Measurements from ENCODE around the gene NHEJ1. TPM values are rescaled to one million over a fixed set of nuclear protein-coding genes. Genes with fewer than 3 reads are reported as not detected.

Gene NHEJ1
- polyA plus RNA-seq, 1 of the 3 experiments (the other 2 are of a cell fraction), result 16.3 TPM

DNA sequence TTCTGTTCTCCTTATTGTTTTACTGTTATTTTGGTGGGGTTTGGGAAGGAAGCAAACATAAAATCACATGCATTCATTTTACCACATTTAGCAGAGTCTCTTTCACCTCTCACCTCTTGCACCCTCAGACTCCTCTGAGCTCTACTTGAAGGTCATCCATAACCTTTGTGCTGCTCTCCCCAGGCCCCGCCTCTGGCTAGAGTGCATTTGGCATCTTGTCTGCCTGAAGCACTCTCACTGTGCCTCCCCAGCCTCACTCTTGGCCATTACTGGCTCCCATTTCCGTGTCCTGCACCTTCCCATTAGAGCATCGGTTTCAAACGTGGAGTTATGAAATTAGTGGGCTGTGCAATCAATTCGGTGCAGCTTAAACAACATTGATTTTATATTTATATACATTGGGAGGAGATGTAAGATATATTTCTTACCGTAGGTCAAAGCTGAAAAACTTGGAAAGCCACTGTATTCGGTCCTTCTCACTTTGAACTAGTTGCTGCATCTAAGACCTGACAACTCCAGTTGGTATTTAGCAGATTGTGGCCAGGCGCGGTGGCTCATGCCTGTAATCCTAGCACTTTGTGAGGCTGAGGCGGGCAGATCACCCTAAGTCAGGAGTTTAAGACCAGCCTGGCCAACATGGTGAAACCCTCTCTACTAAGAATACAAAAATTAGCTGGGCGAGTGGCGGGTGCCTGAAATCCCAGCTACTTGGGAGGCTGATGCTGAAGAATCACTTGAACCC lies 39.0 kb upstream of the NHEJ1 start:
- Histone ChIP-seq H3K27me3 (ENCODE audit: insufficient read depth) (peaks cover 8% of the 10 kb centered on the region; the same call in 1 of the 2 replicates), H3F3A (replicated peaks; ENCODE audit: insufficient read depth) (no peaks in the 10 kb centered on the region), H4K20me1 (ENCODE audit: insufficient read depth) (no peaks in the 10 kb centered on the region), H3K79me2 (ENCODE audit: insufficient read depth) (no peaks in the 10 kb centered on the region), H3K4me3 (ENCODE audit: low read depth in 2 of 2, low read length in 1 of 2) (no peak overlapping the region), H3K4me1 (ENCODE audit: control insufficient read depth in 1 of 2, insufficient read depth in 2 of 2, low read depth in 1 of 2, low read length in 1 of 2) (no peaks in the 10 kb centered on the region), H3K9me3 (no peaks in the 10 kb centered on the region), H3K9me2 (no peaks in the 10 kb centered on the region), H3K9ac (no peak overlapping the region), H3K4me2 (no peak overlapping the region), H3K27ac (ENCODE audit: low read depth in 2 of 2, low read length in 1 of 2) (no peak overlapping the region), H3K36me3 (replicated peaks in 1 of 2; ENCODE audit: control insufficient read depth in 1 of 2, insufficient read depth in 2 of 2, low read length in 1 of 2) (no peaks in the 10 kb centered on the region), H2AFZ (ENCODE audit: low read depth) (no peak overlapping the region)
- no peak for DNase-seq
- TF ChIP-seq RFX5 (IDR thresholded peaks at IDR 0.05; ENCODE audit: low read length) (no peak), JUND (IDR thresholded peaks at IDR 0.05) (no peak), FOXM1 (IDR thresholded peaks at IDR 0.05; ENCODE audit: low read depth) (no peak), TAF1 (IDR thresholded peaks at IDR 0.05; ENCODE audit: borderline replicate concordance, low read depth, low read length) (no peak), FOXJ3 (CRISPR knock-in tag; IDR thresholded peaks at IDR 0.05) (no peak), GABPA (IDR thresholded peaks at IDR 0.05; ENCODE audit: low read depth) (no peak), EP300 (IDR thresholded peaks at IDR 0.05; ENCODE audit: borderline replicate concordance in 1 of 2, low read depth in 1 of 2, low read length in 1 of 2) (no peak), POLR2AphosphoS5 (IDR thresholded peaks at IDR 0.05; ENCODE audit: low read depth, low read length) (no peak), RCOR1 (IDR thresholded peaks at IDR 0.05; ENCODE audit: low read length) (no peak), MEF2A (IDR thresholded peaks at IDR 0.05; ENCODE audit: borderline replicate concordance, low read depth) (no peak), NRF1 (IDR thresholded peaks at IDR 0.05; ENCODE audit: low read depth, low read length) (no peak)
- TF ChIP-seq, protein P1, sequence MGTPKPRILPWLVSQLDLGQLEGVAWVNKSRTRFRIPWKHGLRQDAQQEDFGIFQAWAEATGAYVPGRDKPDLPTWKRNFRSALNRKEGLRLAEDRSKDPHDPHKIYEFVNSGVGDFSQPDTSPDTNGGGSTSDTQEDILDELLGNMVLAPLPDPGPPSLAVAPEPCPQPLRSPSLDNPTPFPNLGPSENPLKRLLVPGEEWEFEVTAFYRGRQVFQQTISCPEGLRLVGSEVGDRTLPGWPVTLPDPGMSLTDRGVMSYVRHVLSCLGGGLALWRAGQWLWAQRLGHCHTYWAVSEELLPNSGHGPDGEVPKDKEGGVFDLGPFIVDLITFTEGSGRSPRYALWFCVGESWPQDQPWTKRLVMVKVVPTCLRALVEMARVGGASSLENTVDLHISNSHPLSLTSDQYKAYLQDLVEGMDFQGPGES (IDR thresholded peaks at IDR 0.05; ENCODE audit: low read depth, low read length), result no peak
- TF ChIP-seq, protein P2, sequence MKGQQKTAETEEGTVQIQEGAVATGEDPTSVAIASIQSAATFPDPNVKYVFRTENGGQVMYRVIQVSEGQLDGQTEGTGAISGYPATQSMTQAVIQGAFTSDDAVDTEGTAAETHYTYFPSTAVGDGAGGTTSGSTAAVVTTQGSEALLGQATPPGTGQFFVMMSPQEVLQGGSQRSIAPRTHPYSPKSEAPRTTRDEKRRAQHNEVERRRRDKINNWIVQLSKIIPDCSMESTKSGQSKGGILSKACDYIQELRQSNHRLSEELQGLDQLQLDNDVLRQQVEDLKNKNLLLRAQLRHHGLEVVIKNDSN (IDR thresholded peaks at IDR 0.05; ENCODE audit: borderline replicate concordance, low read depth), result no peak
- CTCF ChIA-PET, result interaction anchor here (0.6 to 1.6 kb wide), 5 partner anchors 23 to 316 kb away, joined by 3 to 9 read pairs (median 3); partner anchors contain the start of gene CNPPD1
- POLR2A ChIA-PET, result no interaction called here
- 72% methylated on average over 12 of the region's 12 CpGs for WGBS (ENCODE audit: low lambda C conversion rate)

DNA sequence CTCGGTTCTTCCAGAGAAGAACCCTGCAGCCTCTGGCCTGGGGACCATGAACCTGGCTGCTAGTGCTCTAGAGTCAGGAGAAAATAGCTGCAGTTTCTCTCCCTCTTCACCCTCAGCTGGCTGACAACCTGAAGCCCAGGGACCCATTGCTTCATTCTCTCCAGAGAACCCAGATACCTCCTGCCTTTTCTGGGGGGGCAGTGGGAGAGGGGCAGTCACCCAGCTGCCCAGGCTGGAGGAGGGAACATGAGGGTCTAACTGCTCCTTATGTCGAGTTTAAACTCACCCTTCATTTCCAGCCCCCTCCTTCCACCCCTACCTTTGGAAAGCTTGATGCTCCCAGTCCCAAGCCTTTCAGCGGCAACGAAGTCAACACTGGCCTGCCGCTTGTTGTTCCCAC lies 38.4 kb upstream of the NHEJ1 start:
- Histone ChIP-seq H3K27ac (ENCODE audit: low read depth in 2 of 2, low read length in 1 of 2) (no peak overlapping the region), H3K4me3 (ENCODE audit: low read depth in 2 of 2, low read length in 1 of 2) (no peak overlapping the region), H3K4me1 (ENCODE audit: control insufficient read depth in 1 of 2, insufficient read depth in 2 of 2, low read depth in 1 of 2, low read length in 1 of 2) (no peaks in the 10 kb centered on the region), H3K79me2 (ENCODE audit: insufficient read depth) (no peaks in the 10 kb centered on the region), H4K20me1 (ENCODE audit: insufficient read depth) (no peaks in the 10 kb centered on the region), H3K27me3 (ENCODE audit: insufficient read depth) (peaks cover 8% of the 10 kb centered on the region; the same call in 1 of the 2 replicates), H3K9me2 (no peaks in the 10 kb centered on the region), H3K36me3 (replicated peaks in 1 of 2; ENCODE audit: control insufficient read depth in 1 of 2, insufficient read depth in 2 of 2, low read length in 1 of 2) (no peaks in the 10 kb centered on the region), H2AFZ (ENCODE audit: low read depth) (no peak overlapping the region), H3F3A (replicated peaks; ENCODE audit: insufficient read depth) (no peaks in the 10 kb centered on the region), H3K4me2 (no peak overlapping the region), H3K9me3 (no peaks in the 10 kb centered on the region), H3K9ac (no peak overlapping the region)
- CTCF ChIA-PET, result interaction anchor here (0.6 to 1.6 kb wide), 4 partner anchors 28 to 315 kb away, joined by 3 to 9 read pairs (median 4); no protein-coding TSS in a partner anchor
- POLR2A ChIA-PET, result no interaction called here
- 75% methylated on average over 5 of the region's 5 CpGs for WGBS (ENCODE audit: low lambda C conversion rate)
- DNase-seq, result no peak
- TF ChIP-seq, protein P1 (IDR thresholded peaks at IDR 0.05; ENCODE audit: low read depth, low read length), result no peak
- TF ChIP-seq SMC3 (IDR thresholded peaks at IDR 0.05; ENCODE audit: low read depth, low read length) (no peak), EZH2phosphoT487 (IDR thresholded peaks at IDR 0.05; ENCODE audit: borderline replicate concordance, low read depth) (no peak), GATA2 (CRISPR knock-in tag; IDR thresholded peaks at IDR 0.05) (no peak), RXRA (IDR thresholded peaks at IDR 0.05; ENCODE audit: borderline replicate concordance, low read depth) (no peak), ELF1 (IDR thresholded peaks at IDR 0.05) (no peak), EP300 (IDR thresholded peaks at IDR 0.05; ENCODE audit: borderline replicate concordance in 1 of 2, low read depth in 1 of 2, low read length in 1 of 2) (no peak), NRF1 (IDR thresholded peaks at IDR 0.05; ENCODE audit: low read depth, low read length) (no peak), FOSL2 (IDR thresholded peaks at IDR 0.05; ENCODE audit: borderline replicate concordance, low read depth) (no peak), GABPA (IDR thresholded peaks at IDR 0.05; ENCODE audit: low read depth) (no peak)
- TF ChIP-seq, protein P3, sequence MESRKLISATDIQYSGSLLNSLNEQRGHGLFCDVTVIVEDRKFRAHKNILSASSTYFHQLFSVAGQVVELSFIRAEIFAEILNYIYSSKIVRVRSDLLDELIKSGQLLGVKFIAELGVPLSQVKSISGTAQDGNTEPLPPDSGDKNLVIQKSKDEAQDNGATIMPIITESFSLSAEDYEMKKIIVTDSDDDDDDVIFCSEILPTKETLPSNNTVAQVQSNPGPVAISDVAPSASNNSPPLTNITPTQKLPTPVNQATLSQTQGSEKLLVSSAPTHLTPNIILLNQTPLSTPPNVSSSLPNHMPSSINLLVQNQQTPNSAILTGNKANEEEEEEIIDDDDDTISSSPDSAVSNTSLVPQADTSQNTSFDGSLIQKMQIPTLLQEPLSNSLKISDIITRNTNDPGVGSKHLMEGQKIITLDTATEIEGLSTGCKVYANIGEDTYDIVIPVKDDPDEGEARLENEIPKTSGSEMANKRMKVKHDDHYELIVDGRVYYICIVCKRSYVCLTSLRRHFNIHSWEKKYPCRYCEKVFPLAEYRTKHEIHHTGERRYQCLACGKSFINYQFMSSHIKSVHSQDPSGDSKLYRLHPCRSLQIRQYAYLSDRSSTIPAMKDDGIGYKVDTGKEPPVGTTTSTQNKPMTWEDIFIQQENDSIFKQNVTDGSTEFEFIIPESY (IDR thresholded peaks at IDR 0.05; ENCODE audit: borderline replicate concordance, low read depth), result no peak
- TF ChIP-seq, protein P2 (IDR thresholded peaks at IDR 0.05; ENCODE audit: borderline replicate concordance, low read depth), result no peak
- TF ChIP-seq, protein P4, sequence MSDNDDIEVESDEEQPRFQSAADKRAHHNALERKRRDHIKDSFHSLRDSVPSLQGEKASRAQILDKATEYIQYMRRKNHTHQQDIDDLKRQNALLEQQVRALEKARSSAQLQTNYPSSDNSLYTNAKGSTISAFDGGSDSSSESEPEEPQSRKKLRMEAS (IDR thresholded peaks at IDR 0.05; ENCODE audit: low read depth), result no peak
